ENCODE measurements around the gene HIPK2.

DNA sequence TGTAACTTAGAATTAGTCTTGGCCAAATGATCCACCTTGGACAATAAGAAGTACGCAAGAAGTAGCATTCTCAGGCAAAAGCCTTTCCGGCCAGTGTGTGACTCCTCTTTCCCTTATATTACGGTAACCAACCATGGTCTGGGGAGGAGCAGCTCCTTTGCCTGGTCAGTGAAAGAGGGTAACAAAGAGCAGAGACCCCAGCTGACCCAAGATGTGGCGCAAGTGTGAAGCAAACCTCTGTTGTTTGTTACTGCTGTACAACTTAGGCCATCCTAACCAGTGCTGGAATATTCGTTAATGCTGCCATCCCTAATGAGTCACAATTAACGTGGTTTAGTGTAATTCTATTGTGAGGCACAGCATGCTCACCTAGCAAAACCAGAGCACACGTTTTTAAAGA, 44.0 kb downstream of the HIPK2 start:
- TF ChIP-seq, protein P1, sequence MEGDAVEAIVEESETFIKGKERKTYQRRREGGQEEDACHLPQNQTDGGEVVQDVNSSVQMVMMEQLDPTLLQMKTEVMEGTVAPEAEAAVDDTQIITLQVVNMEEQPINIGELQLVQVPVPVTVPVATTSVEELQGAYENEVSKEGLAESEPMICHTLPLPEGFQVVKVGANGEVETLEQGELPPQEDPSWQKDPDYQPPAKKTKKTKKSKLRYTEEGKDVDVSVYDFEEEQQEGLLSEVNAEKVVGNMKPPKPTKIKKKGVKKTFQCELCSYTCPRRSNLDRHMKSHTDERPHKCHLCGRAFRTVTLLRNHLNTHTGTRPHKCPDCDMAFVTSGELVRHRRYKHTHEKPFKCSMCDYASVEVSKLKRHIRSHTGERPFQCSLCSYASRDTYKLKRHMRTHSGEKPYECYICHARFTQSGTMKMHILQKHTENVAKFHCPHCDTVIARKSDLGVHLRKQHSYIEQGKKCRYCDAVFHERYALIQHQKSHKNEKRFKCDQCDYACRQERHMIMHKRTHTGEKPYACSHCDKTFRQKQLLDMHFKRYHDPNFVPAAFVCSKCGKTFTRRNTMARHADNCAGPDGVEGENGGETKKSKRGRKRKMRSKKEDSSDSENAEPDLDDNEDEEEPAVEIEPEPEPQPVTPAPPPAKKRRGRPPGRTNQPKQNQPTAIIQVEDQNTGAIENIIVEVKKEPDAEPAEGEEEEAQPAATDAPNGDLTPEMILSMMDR (conservative IDR thresholded peaks at IDR 0.05; ENCODE audit: low read depth, low read length), result no peak
- no peak for TF ChIP-seq EZH2 (IDR thresholded peaks at IDR 0.05; ENCODE audit: borderline replicate concordance, low read depth, low read length, poor library complexity, severe bottlenecking)
